Liver (tissue), 9 donors: ENCODE measurements around the gene IQCH. TPM values are rescaled to one million over a fixed set of nuclear protein-coding genes. Genes with fewer than 3 reads are reported as not detected.

Source experiments
- DNase-seq: peaks from one replicate; pipeline ENCODE4 v3.0.0-alpha.2; 2017; ENCODE audit warnings: low spot score
- H3K27ac ChIP-seq, 2 donors: one replicate each; pipeline ENCODE4 v1.7.0; 2013; ENCODE audit warnings: inconsistent platforms in 2 of 2, low read length in 2 of 2, control low read depth in 1 of 2, low read depth in 1 of 2, mild to moderate bottlenecking in 1 of 2
- H3K27me3 ChIP-seq, 4 donors: one replicate each; pipeline versions ENCODE4 v1.6.1 to v1.7.0; 2013; ENCODE audit warnings: low read length in 3 of 4, inconsistent platforms in 1 of 4, mild to moderate bottlenecking in 1 of 4, moderate library complexity in 1 of 4; ENCODE audit not compliant: control insufficient read depth in 4 of 4, insufficient read depth in 4 of 4
- H3K36me3 ChIP-seq, 4 donors: one replicate each; pipeline versions ENCODE4 v1.6.1 to v1.7.0; 2013; ENCODE audit warnings: low read length in 3 of 4, mild to moderate bottlenecking in 3 of 4, low read depth in 1 of 4, moderate library complexity in 1 of 4; ENCODE audit not compliant: control insufficient read depth in 4 of 4, insufficient read depth in 3 of 4
- H3K4me1 ChIP-seq, 4 donors: one replicate each; pipeline versions ENCODE4 v1.6.1 to v1.7.0; 2013; ENCODE audit warnings: low read length in 3 of 4, mild to moderate bottlenecking in 3 of 4, moderate library complexity in 1 of 4; ENCODE audit not compliant: control insufficient read depth in 4 of 4, insufficient read depth in 4 of 4
- H3K4me3 ChIP-seq, 3 donors: one replicate each; pipeline versions ENCODE4 v1.6.1 to v1.7.0; 2013; ENCODE audit warnings: low read length in 3 of 3, control low read depth in 1 of 3, low read depth in 1 of 3, mild to moderate bottlenecking in 1 of 3
- H3K9ac ChIP-seq, 2 donors: one replicate each; pipeline ENCODE4 v1.7.0; 2013; ENCODE audit warnings: low read length in 2 of 2, mild to moderate bottlenecking in 2 of 2, moderate library complexity in 2 of 2, control low read depth in 1 of 2, low read depth in 1 of 2
- H3K9me3 ChIP-seq, 4 donors: one replicate each; pipeline versions ENCODE4 v1.6.1 to v1.7.0; 2013; ENCODE audit warnings: low read length in 3 of 4; ENCODE audit not compliant: control insufficient read depth in 4 of 4
- EGR1 ChIP-seq, 2 donors: IDR thresholded peaks; 2 replicates each; pipeline ENCODE4 v1.6.1; 2016 to 2018; ENCODE audit warnings: antibody characterized with exemption in 2 of 2, low read depth in 2 of 2
- FOXA1 ChIP-seq: IDR thresholded peaks from 2 replicates; pipeline ENCODE4 v1.6.1; 2016; ENCODE audit warnings: antibody characterized with exemption
- FOXA2 ChIP-seq: IDR thresholded peaks from 2 replicates; pipeline ENCODE4 v1.6.1; 2016; ENCODE audit warnings: antibody characterized with exemption
- GABPA ChIP-seq, 2 donors: IDR thresholded peaks in 1 of 2; conservative IDR thresholded peaks in 1 of 2; 2 replicates each; pipeline ENCODE4 v1.6.1; 2016; ENCODE audit warnings: antibody characterized with exemption in 2 of 2, mild to moderate bottlenecking in 1 of 2, moderate library complexity in 1 of 2
- HNF4A ChIP-seq, 2 donors: conservative IDR thresholded peaks; 2 replicates each; pipeline ENCODE4 v1.6.1; 2016; ENCODE audit warnings: antibody characterized with exemption in 2 of 2, mild to moderate bottlenecking in 2 of 2
- HNF4G ChIP-seq: IDR thresholded peaks from 2 replicates; pipeline ENCODE4 v1.6.1; 2016; ENCODE audit warnings: antibody characterized with exemption
- JUND ChIP-seq, 2 donors: IDR thresholded peaks; 2 replicates each; pipeline ENCODE4 v1.6.1; 2016; ENCODE audit warnings: antibody characterized with exemption in 2 of 2
- NR2F2 ChIP-seq: IDR thresholded peaks from 2 replicates; pipeline ENCODE4 v1.6.1; 2016; ENCODE audit warnings: antibody characterized with exemption
- RAD21 ChIP-seq, 2 donors: IDR thresholded peaks; 2 replicates each; pipeline ENCODE4 v1.6.1; 2016; ENCODE audit warnings: antibody characterized with exemption in 2 of 2, mild to moderate bottlenecking in 2 of 2
- RXRA ChIP-seq, 2 donors: IDR thresholded peaks; 2 replicates each; pipeline ENCODE4 v1.6.1; 2017 to 2018; ENCODE audit warnings: antibody characterized with exemption in 2 of 2, mild to moderate bottlenecking in 1 of 2
- SP1 ChIP-seq: IDR thresholded peaks from 2 replicates; pipeline ENCODE4 v1.6.1; 2018; ENCODE audit warnings: antibody characterized with exemption, mild to moderate bottlenecking
- TAF1 ChIP-seq: conservative IDR thresholded peaks from 2 replicates; pipeline ENCODE4 v1.6.1; 2016; ENCODE audit warnings: antibody characterized with exemption, mild to moderate bottlenecking
- YY1 ChIP-seq: IDR thresholded peaks from 2 replicates; pipeline ENCODE4 v1.6.1; 2016; ENCODE audit warnings: antibody characterized with exemption, mild to moderate bottlenecking
- WGBS: extraction: QIAGEN DNeasy Blood & Tissue Kit; methylation state at CpG from one replicate; pipeline ENCODE4 v1.1.7; 2013; 5-methylcytosine and 5-hydroxymethylcytosine counted together
- polyA plus RNA-seq, 2 donors: library from polyadenylated mRNA; stranded (reverse) in 1 of 2; unstranded in 1 of 2; fragments of 200-250 nt in 1 of 2; fragments of >200 nt in 1 of 2; fragmentation: Nextera tagmentation in 1 of 2; extraction: Ambion mirVana in 1 of 2; gene quantifications; one replicate each; pipeline versions ENCODE4 v1.2.1 to v1.2.3, GENCODE V29; 2013 to 2015
- total RNA-seq, 2 donors: library from RNA; depleted of rRNA; stranded (reverse); fragments of >200 nt; gene quantifications; one replicate each; pipeline ENCODE4 v1.2.3, GENCODE V29; 2014
- TF ChIP-seq, protein P1 (sequence below): fragments of 150-350 bp; IDR thresholded peaks from 2 replicates; pipeline ENCODE4 v1.5.1; 2017; ENCODE audit warnings: improper control_type of control experiment, low read depth, low read length; ENCODE audit not compliant: missing input control
- TF ChIP-seq, protein P2 (sequence below): IDR thresholded peaks from 2 replicates; pipeline ENCODE4 v1.6.1; 2016; ENCODE audit warnings: antibody characterized with exemption
- TF ChIP-seq, protein P3 (sequence below): IDR thresholded peaks from 2 replicates; pipeline ENCODE4 v1.6.1; 2016; ENCODE audit warnings: antibody characterized with exemption
- TF ChIP-seq, protein P4 (sequence below): IDR thresholded peaks from 2 replicates; pipeline ENCODE4 v1.6.1; 2016; ENCODE audit warnings: antibody characterized with exemption, mild to moderate bottlenecking
- TF ChIP-seq, protein P5 (sequence below): IDR thresholded peaks from 2 replicates; pipeline ENCODE4 v1.6.1; 2016; ENCODE audit warnings: antibody characterized with exemption
- donor health status: healthy.
- donor health status: healthy.
- donor health status: healthy.
- donor health status: healthy.
- donor health status: healthy.

IQCH gene
- total and polyA plus RNA-seq, 4 donors: 0.23 to 1.6 (median 0.86) TPM

DNA sequence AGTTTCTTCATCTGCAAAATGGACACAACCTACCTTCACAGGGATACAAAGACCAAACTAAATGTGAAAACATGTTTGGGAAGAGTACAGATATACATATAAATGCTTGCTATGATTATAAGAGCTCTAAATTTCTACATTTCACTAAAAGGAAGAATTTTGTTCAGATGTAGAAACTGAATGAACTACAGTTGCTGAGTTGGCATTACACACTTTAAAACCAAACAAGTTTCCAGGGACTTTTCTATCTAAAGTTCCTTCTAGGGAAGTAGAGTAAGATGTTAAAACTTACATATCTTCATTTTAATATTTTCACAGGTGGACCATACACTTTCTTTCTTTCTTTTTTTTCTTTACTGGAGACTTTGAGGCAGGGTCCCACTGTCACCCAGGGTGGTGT, 4.8 kb upstream of the IQCH start:
- no peak for DNase-seq
- H3K36me3 ChIP-seq: peaks cover 0 to 2% (median 0%) of the 10 kb centered on the region in 4 donors
- H3K27me3 ChIP-seq: no peaks in the 10 kb centered on the region
- H3K4me3 ChIP-seq: no peak overlapping the region
- H3K9ac ChIP-seq: no peak overlapping the region
- no peak overlapping the region for H3K27ac ChIP-seq
- no peak for TF ChIP-seq FOXA2
- no peak for TF ChIP-seq JUND (IDR thresholded peaks at IDR 0.05)
- no peak for TF ChIP-seq TAF1
- TF ChIP-seq SP1: no peak
- TF ChIP-seq, protein P1, sequence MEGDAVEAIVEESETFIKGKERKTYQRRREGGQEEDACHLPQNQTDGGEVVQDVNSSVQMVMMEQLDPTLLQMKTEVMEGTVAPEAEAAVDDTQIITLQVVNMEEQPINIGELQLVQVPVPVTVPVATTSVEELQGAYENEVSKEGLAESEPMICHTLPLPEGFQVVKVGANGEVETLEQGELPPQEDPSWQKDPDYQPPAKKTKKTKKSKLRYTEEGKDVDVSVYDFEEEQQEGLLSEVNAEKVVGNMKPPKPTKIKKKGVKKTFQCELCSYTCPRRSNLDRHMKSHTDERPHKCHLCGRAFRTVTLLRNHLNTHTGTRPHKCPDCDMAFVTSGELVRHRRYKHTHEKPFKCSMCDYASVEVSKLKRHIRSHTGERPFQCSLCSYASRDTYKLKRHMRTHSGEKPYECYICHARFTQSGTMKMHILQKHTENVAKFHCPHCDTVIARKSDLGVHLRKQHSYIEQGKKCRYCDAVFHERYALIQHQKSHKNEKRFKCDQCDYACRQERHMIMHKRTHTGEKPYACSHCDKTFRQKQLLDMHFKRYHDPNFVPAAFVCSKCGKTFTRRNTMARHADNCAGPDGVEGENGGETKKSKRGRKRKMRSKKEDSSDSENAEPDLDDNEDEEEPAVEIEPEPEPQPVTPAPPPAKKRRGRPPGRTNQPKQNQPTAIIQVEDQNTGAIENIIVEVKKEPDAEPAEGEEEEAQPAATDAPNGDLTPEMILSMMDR: no peak
- TF ChIP-seq RAD21 (IDR thresholded peaks at IDR 0.05): no peak
- TF ChIP-seq, protein P2, sequence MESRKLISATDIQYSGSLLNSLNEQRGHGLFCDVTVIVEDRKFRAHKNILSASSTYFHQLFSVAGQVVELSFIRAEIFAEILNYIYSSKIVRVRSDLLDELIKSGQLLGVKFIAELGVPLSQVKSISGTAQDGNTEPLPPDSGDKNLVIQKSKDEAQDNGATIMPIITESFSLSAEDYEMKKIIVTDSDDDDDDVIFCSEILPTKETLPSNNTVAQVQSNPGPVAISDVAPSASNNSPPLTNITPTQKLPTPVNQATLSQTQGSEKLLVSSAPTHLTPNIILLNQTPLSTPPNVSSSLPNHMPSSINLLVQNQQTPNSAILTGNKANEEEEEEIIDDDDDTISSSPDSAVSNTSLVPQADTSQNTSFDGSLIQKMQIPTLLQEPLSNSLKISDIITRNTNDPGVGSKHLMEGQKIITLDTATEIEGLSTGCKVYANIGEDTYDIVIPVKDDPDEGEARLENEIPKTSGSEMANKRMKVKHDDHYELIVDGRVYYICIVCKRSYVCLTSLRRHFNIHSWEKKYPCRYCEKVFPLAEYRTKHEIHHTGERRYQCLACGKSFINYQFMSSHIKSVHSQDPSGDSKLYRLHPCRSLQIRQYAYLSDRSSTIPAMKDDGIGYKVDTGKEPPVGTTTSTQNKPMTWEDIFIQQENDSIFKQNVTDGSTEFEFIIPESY: no peak
- TF ChIP-seq, protein P3, sequence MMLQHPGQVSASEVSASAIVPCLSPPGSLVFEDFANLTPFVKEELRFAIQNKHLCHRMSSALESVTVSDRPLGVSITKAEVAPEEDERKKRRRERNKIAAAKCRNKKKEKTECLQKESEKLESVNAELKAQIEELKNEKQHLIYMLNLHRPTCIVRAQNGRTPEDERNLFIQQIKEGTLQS: no peak
- TF ChIP-seq YY1: no peak
- no peak for TF ChIP-seq NR2F2
- no peak for TF ChIP-seq FOXA1
- TF ChIP-seq, protein P4, sequence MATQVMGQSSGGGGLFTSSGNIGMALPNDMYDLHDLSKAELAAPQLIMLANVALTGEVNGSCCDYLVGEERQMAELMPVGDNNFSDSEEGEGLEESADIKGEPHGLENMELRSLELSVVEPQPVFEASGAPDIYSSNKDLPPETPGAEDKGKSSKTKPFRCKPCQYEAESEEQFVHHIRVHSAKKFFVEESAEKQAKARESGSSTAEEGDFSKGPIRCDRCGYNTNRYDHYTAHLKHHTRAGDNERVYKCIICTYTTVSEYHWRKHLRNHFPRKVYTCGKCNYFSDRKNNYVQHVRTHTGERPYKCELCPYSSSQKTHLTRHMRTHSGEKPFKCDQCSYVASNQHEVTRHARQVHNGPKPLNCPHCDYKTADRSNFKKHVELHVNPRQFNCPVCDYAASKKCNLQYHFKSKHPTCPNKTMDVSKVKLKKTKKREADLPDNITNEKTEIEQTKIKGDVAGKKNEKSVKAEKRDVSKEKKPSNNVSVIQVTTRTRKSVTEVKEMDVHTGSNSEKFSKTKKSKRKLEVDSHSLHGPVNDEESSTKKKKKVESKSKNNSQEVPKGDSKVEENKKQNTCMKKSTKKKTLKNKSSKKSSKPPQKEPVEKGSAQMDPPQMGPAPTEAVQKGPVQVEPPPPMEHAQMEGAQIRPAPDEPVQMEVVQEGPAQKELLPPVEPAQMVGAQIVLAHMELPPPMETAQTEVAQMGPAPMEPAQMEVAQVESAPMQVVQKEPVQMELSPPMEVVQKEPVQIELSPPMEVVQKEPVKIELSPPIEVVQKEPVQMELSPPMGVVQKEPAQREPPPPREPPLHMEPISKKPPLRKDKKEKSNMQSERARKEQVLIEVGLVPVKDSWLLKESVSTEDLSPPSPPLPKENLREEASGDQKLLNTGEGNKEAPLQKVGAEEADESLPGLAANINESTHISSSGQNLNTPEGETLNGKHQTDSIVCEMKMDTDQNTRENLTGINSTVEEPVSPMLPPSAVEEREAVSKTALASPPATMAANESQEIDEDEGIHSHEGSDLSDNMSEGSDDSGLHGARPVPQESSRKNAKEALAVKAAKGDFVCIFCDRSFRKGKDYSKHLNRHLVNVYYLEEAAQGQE: no peak
- no peak for TF ChIP-seq RXRA (IDR thresholded peaks at IDR 0.05)
- no peak for TF ChIP-seq GABPA (IDR thresholded peaks at IDR 0.05 in 1 of 2, conservative IDR thresholded peaks at IDR 0.05 in 1 of 2)
- no peak for TF ChIP-seq EGR1 (IDR thresholded peaks at IDR 0.05; ENCODE audit: low read depth in 2 of 2)
- TF ChIP-seq, protein P5, sequence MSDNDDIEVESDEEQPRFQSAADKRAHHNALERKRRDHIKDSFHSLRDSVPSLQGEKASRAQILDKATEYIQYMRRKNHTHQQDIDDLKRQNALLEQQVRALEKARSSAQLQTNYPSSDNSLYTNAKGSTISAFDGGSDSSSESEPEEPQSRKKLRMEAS: no peak
- no peak for TF ChIP-seq HNF4G
- H3K4me1 ChIP-seq: peaks cover 0 to 11% (median 9%) of the 10 kb centered on the region in 4 donors
- H3K9me3 ChIP-seq: no peaks in the 10 kb centered on the region

DNA sequence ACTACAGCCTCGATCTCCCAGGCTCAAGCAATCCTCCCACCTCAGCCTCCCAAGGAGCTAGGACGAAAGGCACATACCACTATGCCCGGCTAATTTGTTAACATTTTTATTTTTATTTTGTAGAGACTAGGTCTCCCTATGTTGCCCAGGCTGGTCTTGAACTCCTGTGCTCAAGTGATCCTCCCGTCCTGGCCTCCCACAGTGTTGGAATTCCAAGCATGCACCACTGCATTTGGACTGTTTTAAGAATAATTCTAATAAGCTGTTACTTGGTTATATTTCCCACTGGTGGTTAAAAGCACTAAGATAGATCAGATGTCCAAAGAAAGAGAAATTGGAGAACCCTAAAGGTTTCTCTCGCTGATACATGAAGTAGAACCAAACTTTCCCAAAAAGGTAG, 3.3 kb upstream of the IQCH start:
- Histone ChIP-seq H3K27ac (no peak overlapping the region), H3K9me3 (no peaks in the 10 kb centered on the region), H3K4me1 (peaks cover 0 to 14% (median 11%) of the 10 kb centered on the region in 4 donors), H3K27me3 (no peaks in the 10 kb centered on the region), H3K9ac (no peak overlapping the region), H3K4me3 (no peak overlapping the region), H3K36me3 (no peaks in the 10 kb centered on the region)
- DNase-seq: no peak
- 93% methylated on average over 5 of the region's 5 CpGs for WGBS
- TF ChIP-seq, protein P4: no peak
- TF ChIP-seq FOXA2 (no peak), SP1 (no peak), EGR1 (IDR thresholded peaks at IDR 0.05; ENCODE audit: low read depth in 2 of 2) (no peak), FOXA1 (no peak), YY1 (no peak), HNF4A (conservative IDR thresholded peaks at IDR 0.05) (no peak)
- TF ChIP-seq, protein P1: no peak
